Erythroblast (primary cell): ENCODE data around the gene ZNF654.

ENCODE experiments used
- GATA1 ChIP-seq: IDR thresholded peaks from 2 replicates; pipeline ENCODE4 v1.6.1; 2011; ENCODE audit warnings: low read depth, mild to moderate bottlenecking, control low read depth, low read length, moderate library complexity
- POLR2A ChIP-seq: IDR thresholded peaks from 2 replicates; pipeline ENCODE4 v1.6.1; 2011; ENCODE audit warnings: mild to moderate bottlenecking, low read length

DNA sequence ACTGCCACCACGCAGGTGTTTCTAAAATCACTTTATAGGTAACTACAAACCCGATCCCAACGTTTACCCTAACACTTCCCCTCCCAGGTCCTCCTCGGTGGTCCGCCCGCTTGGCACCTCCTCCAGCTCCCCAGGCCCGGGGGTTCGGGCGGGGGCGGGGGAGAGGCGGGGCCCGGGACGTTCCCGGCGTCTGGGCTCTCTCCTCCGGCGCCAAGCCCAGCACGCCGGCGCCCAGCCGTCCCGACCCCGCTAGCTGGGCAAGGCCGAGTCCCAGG is 812 bp upstream of the ZNF654 start:
- TF ChIP-seq POLR2A (no peak), GATA1 (no peak)
